Neural progenitor cell (in vitro differentiated cells): Measurements from ENCODE around the gene TBC1D9B. TPM values are rescaled to one million over a fixed set of nuclear protein-coding genes. Genes with fewer than 3 reads are reported as not detected.

Source experiments
- DNase-seq: peaks from one replicate; pipeline ENCODE4 v3.0.0-alpha.2; 2016; ENCODE audit warnings: low spot score
- H2AFZ ChIP-seq: fragments of 200-600 bp; sonication (generic); replicated peaks from 2 replicates; pipeline ENCODE4 v1.6.1; 2016; ENCODE audit warnings: antibody characterized with exemption
- H3F3A ChIP-seq: fragments of 200-600 bp; sonication (generic); 2 replicates; pipeline ENCODE4 v1.6.1; 2016; ENCODE audit warnings: antibody characterized with exemption, low read depth
- H3K27ac ChIP-seq: fragments of 200-600 bp; sonication (generic); 2 replicates; pipeline ENCODE4 v1.5.1; 2016; ENCODE audit warnings: mild to moderate bottlenecking
- H3K27me3 ChIP-seq: fragments of 200-600 bp; sonication (generic); 2 replicates; pipeline ENCODE4 v1.6.1; 2016; ENCODE audit warnings: mild to moderate bottlenecking, moderate library complexity
- H3K36me3 ChIP-seq: fragments of 200-600 bp; sonication (generic); 2 replicates; pipeline ENCODE4 v1.5.1; 2016
- H3K4me1 ChIP-seq: fragments of 200-600 bp; sonication (generic); 2 replicates; pipeline ENCODE4 v1.6.1; 2016; ENCODE audit warnings: mixed run types
- H3K4me2 ChIP-seq: fragments of 200-600 bp; sonication (generic); 2 replicates; pipeline ENCODE4 v1.6.1; 2016
- H3K4me3 ChIP-seq: fragments of 200-600 bp; sonication (generic); 2 replicates; pipeline ENCODE4 v1.5.1; 2016
- H3K79me2 ChIP-seq: fragments of 200-600 bp; sonication (generic); 2 replicates; pipeline ENCODE4 v1.6.1; 2016; ENCODE audit warnings: low read depth
- H3K9ac ChIP-seq: fragments of 200-600 bp; sonication (generic); 2 replicates; pipeline ENCODE4 v1.6.1; 2016
- H3K9me3 ChIP-seq: fragments of 200-600 bp; sonication (generic); 2 replicates; pipeline ENCODE4 v1.5.1; 2016; ENCODE audit warnings: low read depth
- H4K20me1 ChIP-seq: fragments of 200-600 bp; sonication (generic); 2 replicates; pipeline ENCODE4 v1.6.1; 2016; ENCODE audit warnings: low read depth
- H3K27ac Mint-ChIP-seq: 3 replicates; pipeline ENCODE4 v1.8.0; 2021; ENCODE audit warnings: mixed read lengths
- H3K27me3 Mint-ChIP-seq: 2 replicates; pipeline ENCODE4 v1.8.0; 2022; ENCODE audit warnings: low read depth, mild to moderate bottlenecking, inconsistent platforms, moderate library complexity, mixed read lengths; ENCODE audit not compliant: insufficient read depth
- H3K36me3 Mint-ChIP-seq: 3 replicates; pipeline ENCODE4 v1.8.0; 2021; ENCODE audit warnings: mixed read lengths
- H3K4me1 Mint-ChIP-seq: 3 replicates; pipeline ENCODE4 v1.8.0; 2021; ENCODE audit warnings: mixed read lengths
- H3K4me3 Mint-ChIP-seq: 3 replicates; pipeline ENCODE4 v1.8.0; 2021; ENCODE audit warnings: mild to moderate bottlenecking, moderate library complexity, mixed read lengths
- H3K9me3 Mint-ChIP-seq: 3 replicates; pipeline ENCODE4 v1.8.0; 2020; ENCODE audit warnings: mixed read lengths
- CTCF ChIP-seq: fragments of 200-600 bp; sonication (generic); IDR thresholded peaks from 2 replicates; pipeline ENCODE4 v1.5.1; 2017; ENCODE audit warnings: antibody characterized with exemption, mild to moderate bottlenecking
- EZH2 ChIP-seq: fragments of 200-600 bp; sonication (generic); IDR thresholded peaks from 2 replicates; pipeline ENCODE4 v1.6.1; 2017; ENCODE audit warnings: antibody characterized with exemption, mild to moderate bottlenecking, moderate library complexity
- EZH2phosphoT487 ChIP-seq: fragments of 200-600 bp; sonication (generic); IDR thresholded peaks from 2 replicates; pipeline ENCODE4 v1.6.1; 2017; ENCODE audit warnings: antibody characterized with exemption
- total RNA-seq: library from RNA; depleted of rRNA; stranded (reverse); fragments of >200 nt; gene quantifications from 2 replicates; pipeline ENCODE4 v1.2.3, GENCODE V29; 2015; ENCODE audit warnings: low replicate concordance

The TBC1D9B gene
- total RNA-seq, 1 donor from 2014 or later: 26.7 TPM

DNA sequence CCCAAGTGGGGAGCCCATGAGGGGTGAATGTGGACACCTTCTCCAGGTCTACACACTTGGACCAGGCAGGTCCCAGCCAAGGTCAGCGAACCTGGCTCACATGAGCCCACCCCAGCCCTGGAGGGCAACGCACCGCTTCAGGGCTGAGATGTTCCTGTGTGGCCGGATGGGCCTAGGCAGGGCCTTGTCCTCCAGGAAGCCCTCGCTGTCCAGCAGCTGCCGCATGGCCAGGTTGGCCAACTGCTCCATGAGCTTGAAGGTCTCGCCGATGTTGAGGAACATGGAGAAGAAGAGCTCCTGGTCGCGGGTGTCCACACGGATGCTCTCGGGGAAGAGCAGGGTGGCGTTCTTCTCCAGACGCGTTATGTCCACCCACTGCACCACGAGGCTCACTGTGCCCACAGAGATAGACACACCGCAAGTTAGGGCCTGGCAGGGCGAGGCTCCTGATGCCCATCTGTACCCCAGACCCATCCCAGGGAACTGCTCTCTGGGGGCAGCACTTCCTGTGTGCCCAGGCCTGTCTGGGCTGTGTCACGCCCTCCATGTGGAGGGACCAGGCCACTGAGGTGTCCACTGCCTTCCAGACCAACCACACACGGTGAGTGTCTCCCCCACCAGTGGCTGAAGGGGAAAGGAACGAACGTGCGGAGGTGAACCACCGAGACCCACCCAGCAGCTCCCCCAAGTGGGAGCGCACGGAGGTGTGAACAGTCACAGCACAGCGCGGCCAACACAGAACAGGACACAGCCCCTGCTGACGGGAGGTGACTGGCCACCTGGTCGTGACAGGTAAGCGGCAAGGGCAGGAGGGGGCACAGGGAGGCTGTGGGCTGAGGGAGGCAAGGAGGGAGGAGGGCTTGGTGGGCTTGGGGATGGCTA lies 14.4 kb downstream of the TBC1D9B start:
- no peaks in the 10 kb centered on the region for H4K20me1 ChIP-seq
- H3K4me2 ChIP-seq: no peak overlapping the region
- no peak overlapping the region for H3K27ac ChIP-seq
- Mint-ChIP-seq H3K4me1 (no peaks in the 10 kb centered on the region), H3K4me3 (no peak overlapping the region), H3K36me3 (peaks cover 22% of the 10 kb centered on the region), H3K9me3 (no peaks in the 10 kb centered on the region), H3K27ac (no peak overlapping the region), H3K27me3 (no peaks in the 10 kb centered on the region)
- no peaks in the 10 kb centered on the region for H3K9me3 ChIP-seq
- TF ChIP-seq CTCF (no peak), EZH2phosphoT487 (no peak), EZH2 (no peak)
- no peaks in the 10 kb centered on the region for H3K36me3 ChIP-seq
- no peak overlapping the region for H3K9ac ChIP-seq
- no peaks in the 10 kb centered on the region for H3K4me1 ChIP-seq
- DNase-seq: no peak
- no peak overlapping the region for H2AFZ ChIP-seq
- no peaks in the 10 kb centered on the region for H3K79me2 ChIP-seq
- H3K4me3 ChIP-seq: no peak overlapping the region
- no peaks in the 10 kb centered on the region for H3F3A ChIP-seq
- no peaks in the 10 kb centered on the region for H3K27me3 ChIP-seq

DNA sequence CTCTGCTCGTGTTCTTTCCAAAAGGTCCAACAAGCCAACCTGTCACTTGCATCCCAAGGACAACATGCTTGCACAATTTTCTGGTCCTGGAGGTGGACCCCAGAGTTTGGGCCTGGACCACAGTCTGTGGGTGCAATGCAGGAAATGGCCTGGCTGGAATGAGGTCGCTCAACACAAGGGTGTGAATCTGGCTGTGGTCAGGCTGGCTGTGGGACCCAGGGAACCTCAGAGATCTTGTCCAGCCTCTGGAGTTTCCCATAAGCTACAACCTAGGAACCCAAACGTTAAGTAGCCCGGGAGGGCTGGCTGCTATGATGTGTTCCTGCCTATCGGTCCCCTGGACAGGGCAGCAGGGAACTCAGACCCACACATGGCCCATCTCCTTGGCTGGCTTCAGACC lies 15.4 kb downstream of the TBC1D9B start:
- Mint-ChIP-seq H3K4me1 (no peaks in the 10 kb centered on the region), H3K4me3 (no peak overlapping the region), H3K27me3 (peaks cover 1% of the 10 kb centered on the region), H3K9me3 (no peaks in the 10 kb centered on the region), H3K36me3 (peaks cover 21% of the 10 kb centered on the region), H3K27ac (no peak overlapping the region)
- Histone ChIP-seq H3K4me1 (no peaks in the 10 kb centered on the region), H4K20me1 (no peaks in the 10 kb centered on the region), H3K4me3 (no peak overlapping the region), H3K27me3 (no peaks in the 10 kb centered on the region), H2AFZ (no peak overlapping the region), H3K36me3 (no peaks in the 10 kb centered on the region), H3K27ac (no peak overlapping the region), H3F3A (no peaks in the 10 kb centered on the region), H3K79me2 (no peaks in the 10 kb centered on the region), H3K9ac (no peak overlapping the region), H3K9me3 (no peaks in the 10 kb centered on the region), H3K4me2 (no peak overlapping the region)
- TF ChIP-seq CTCF: no peak
- TF ChIP-seq EZH2phosphoT487: no peak
- no peak for TF ChIP-seq EZH2
- no peak for DNase-seq

GRCh38 chr5:179890751-179891682 lies 16.7 kb downstream of the TBC1D9B start:
- no peak for DNase-seq
- Histone ChIP-seq H3K79me2 (no peaks in the 10 kb centered on the region), H2AFZ (no peak overlapping the region), H3K9ac (no peak overlapping the region), H3K4me2 (no peak overlapping the region), H3K36me3 (no peaks in the 10 kb centered on the region), H3K27ac (no peak overlapping the region), H3K4me1 (no peaks in the 10 kb centered on the region), H3K9me3 (no peaks in the 10 kb centered on the region), H3K4me3 (no peak overlapping the region), H3F3A (no peaks in the 10 kb centered on the region), H3K27me3 (no peaks in the 10 kb centered on the region), H4K20me1 (no peaks in the 10 kb centered on the region)
- TF ChIP-seq CTCF: no peak
- no peak for TF ChIP-seq EZH2
- TF ChIP-seq EZH2phosphoT487: no peak
- no peaks in the 10 kb centered on the region for H3K4me1 Mint-ChIP-seq
- peaks cover 34% of the 10 kb centered on the region for H3K36me3 Mint-ChIP-seq
- H3K27ac Mint-ChIP-seq: no peak overlapping the region
- H3K9me3 Mint-ChIP-seq: peaks cover 1% of the 10 kb centered on the region
- peaks cover 2% of the 10 kb centered on the region for H3K27me3 Mint-ChIP-seq
- no peak overlapping the region for H3K4me3 Mint-ChIP-seq
